Peyer's patch (tissue), 4 donors: ENCODE data around the gene CYBA.

Experiments
- CTCF ChIP-seq, 6 experiments: fragments of 450-650 bp in 4 of 6; fragments of 200-600 bp in 2 of 6; sonication (generic) in 1 of 6; IDR thresholded peaks; one replicate each; pipeline ENCODE4 v1.5.1; 2017 to 2019; ENCODE audit warnings: antibody characterized with exemption in 6 of 6, mild to moderate bottlenecking in 3 of 6, moderate library complexity in 1 of 6
- POLR2A ChIP-seq, 2 donors: fragments of 450-650 bp; IDR thresholded peaks; one replicate each; pipeline ENCODE4 v1.5.1; 2017; ENCODE audit warnings: antibody characterized with exemption in 2 of 2, mild to moderate bottlenecking in 2 of 2, moderate library complexity in 2 of 2

- TF ChIP-seq CTCF (IDR thresholded peaks at IDR 0.05) (no peak), POLR2A (IDR thresholded peaks at IDR 0.05) (no peak)
Observed at GRCh38 chr16:88652762-88653063, 1.9 kb upstream of the CYBA start.
